DOHH2 (cell line): ENCODE measurements around the gene RNPEPL1.

ENCODE experiments used
- H3F3A ChIP-seq: fragments of 200-600 bp; sonication (generic), shearing (Covaris generic); 2 replicates; pipeline ENCODE4 v1.6.0; 2016; ENCODE audit warnings: antibody characterized with exemption, mild to moderate bottlenecking; ENCODE audit not compliant: control insufficient read depth, insufficient read depth
- H3K27ac ChIP-seq: fragments of 200-600 bp; sonication (generic); 2 replicates; pipeline ENCODE4 v1.5.1; 2014; ENCODE audit warnings: low read depth, mild to moderate bottlenecking, low read length, moderate library complexity
- H3K27me3 ChIP-seq: fragments of 200-600 bp; sonication (generic); 2 replicates; pipeline ENCODE4 v1.6.1; 2014; ENCODE audit warnings: mild to moderate bottlenecking, low read length, mixed read lengths; ENCODE audit not compliant: control insufficient read depth
- H3K36me3 ChIP-seq: fragments of 200-600 bp; sonication (generic); 2 replicates; pipeline ENCODE4 v1.6.1; 2014; ENCODE audit warnings: mild to moderate bottlenecking, low read length, moderate library complexity, mixed read lengths; ENCODE audit not compliant: control insufficient read depth
- H3K4me1 ChIP-seq: fragments of 200-600 bp; sonication (generic); 2 replicates; pipeline ENCODE4 v1.6.1; 2014; ENCODE audit warnings: mild to moderate bottlenecking, low read length, mixed read lengths; ENCODE audit not compliant: control insufficient read depth
- H3K4me2 ChIP-seq: fragments of 200-600 bp; sonication (generic); 2 replicates; pipeline ENCODE4 v1.6.0; 2014; ENCODE audit warnings: mild to moderate bottlenecking, low read length, moderate library complexity
- H3K4me3 ChIP-seq: fragments of 200-600 bp; sonication (generic); 2 replicates; pipeline ENCODE4 v1.5.1; 2014; ENCODE audit warnings: mild to moderate bottlenecking, low read length, mixed read lengths
- H3K79me2 ChIP-seq: fragments of 200-600 bp; sonication (generic); 2 replicates; pipeline ENCODE4 v1.6.1; 2014; ENCODE audit warnings: mild to moderate bottlenecking, low read length, mixed read lengths; ENCODE audit not compliant: control insufficient read depth
- H3K9me2 ChIP-seq: fragments of 200-600 bp; sonication (generic); replicated peaks from 2 replicates; pipeline ENCODE4 v1.6.1; 2014; ENCODE audit warnings: mild to moderate bottlenecking, low read length, mixed read lengths; ENCODE audit not compliant: control insufficient read depth
- H3K9me3 ChIP-seq: fragments of 200-600 bp; sonication (generic); 2 replicates; pipeline ENCODE4 v1.6.1; 2014; ENCODE audit warnings: antibody characterized with exemption, low read length, mixed read lengths; ENCODE audit not compliant: control insufficient read depth, insufficient read depth
- H4K20me1 ChIP-seq: fragments of 200-600 bp; sonication (generic); 2 replicates; pipeline ENCODE4 v1.6.0; 2014; ENCODE audit warnings: low read depth, mild to moderate bottlenecking, antibody characterized with exemption, low read length, moderate library complexity; ENCODE audit not compliant: control insufficient read depth, insufficient read depth
- CTCF ChIP-seq: fragments of 200-600 bp; sonication (generic); IDR thresholded peaks from one replicate; pipeline ENCODE4 v1.5.1; 2014; ENCODE audit warnings: antibody characterized with exemption, mild to moderate bottlenecking, low read depth, low read length; ENCODE audit not compliant: poor library complexity, severe bottlenecking
- EZH2phosphoT487 ChIP-seq: fragments of 200-600 bp; sonication (generic); IDR thresholded peaks from 2 replicates; pipeline ENCODE4 v1.6.1; 2017; ENCODE audit warnings: borderline replicate concordance, mild to moderate bottlenecking, antibody characterized with exemption, low read length, moderate library complexity, mixed read lengths

RNPEPL1 gene

DNA sequence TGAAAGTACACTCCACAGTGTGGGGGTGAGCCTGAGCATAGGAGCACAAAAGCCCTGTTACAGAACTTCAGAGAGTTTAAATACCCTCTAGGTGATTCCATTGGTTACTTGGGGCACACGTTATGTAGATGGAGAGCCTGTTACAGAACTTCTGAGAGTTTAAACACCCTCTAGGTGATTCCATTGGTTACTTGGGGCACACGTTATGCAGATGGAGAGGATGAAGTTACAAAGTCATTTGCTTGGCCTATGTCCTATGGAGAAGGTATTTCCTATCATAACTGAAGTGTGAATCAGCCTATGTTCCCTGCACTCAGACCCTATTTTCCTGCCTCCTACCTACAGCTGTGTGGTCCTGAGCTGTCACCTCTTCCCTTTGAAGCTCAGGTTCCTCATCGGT is 14.5 kb downstream of the RNPEPL1 start:
- Histone ChIP-seq H4K20me1 (peaks cover 6% of the 10 kb centered on the region), H3K4me3 (0 out of 2 replicates have a peak overlapping the region, but pooled peaks have one; percentile 78), H3F3A (peaks cover 18% of the 10 kb centered on the region), H3K4me1 (peaks cover 72% of the 10 kb centered on the region), H3K27me3 (no peaks in the 10 kb centered on the region), H3K27ac (0 out of 2 replicates have a peak overlapping the region, but pooled peaks have one; percentile 98), H3K9me2 (no peaks in the 10 kb centered on the region), H3K79me2 (peaks cover 77% of the 10 kb centered on the region), H3K4me2 (peak overlapping the region; percentile 96), H3K36me3 (peaks cover 52% of the 10 kb centered on the region), H3K9me3 (no peaks in the 10 kb centered on the region)
- no peak for TF ChIP-seq CTCF
- no peak for TF ChIP-seq EZH2phosphoT487

- H3K4me1 ChIP-seq = peaks cover 82% of the 10 kb centered on the region
- H3K9me2 ChIP-seq = no peaks in the 10 kb centered on the region
- peaks cover 85% of the 10 kb centered on the region for H3K79me2 ChIP-seq
- TF ChIP-seq EZH2phosphoT487 (no peak), CTCF (no peak)
- no peaks in the 10 kb centered on the region for H3K27me3 ChIP-seq
- peak overlapping the region; percentile 96 for H3K4me2 ChIP-seq
- no peaks in the 10 kb centered on the region for H3K9me3 ChIP-seq
- peaks cover 43% of the 10 kb centered on the region for H3K36me3 ChIP-seq
- H3K4me3 ChIP-seq = peak overlapping the region; percentile 78
- peaks cover 13% of the 10 kb centered on the region for H4K20me1 ChIP-seq
- peaks cover 18% of the 10 kb centered on the region for H3F3A ChIP-seq
- peak overlapping the region; percentile 98 for H3K27ac ChIP-seq
Measured at GRCh38 chr2:240583774-240584173, 15.5 kb downstream of the RNPEPL1 start.

- peaks cover 13% of the 10 kb centered on the region for H4K20me1 ChIP-seq
- peak overlapping the region; percentile 78 for H3K4me3 ChIP-seq
- TF ChIP-seq EZH2phosphoT487 = no peak
- no peak for TF ChIP-seq CTCF
- H3K36me3 ChIP-seq = peaks cover 43% of the 10 kb centered on the region
- peaks cover 18% of the 10 kb centered on the region for H3F3A ChIP-seq
- peak overlapping the region; percentile 98 for H3K27ac ChIP-seq
- H3K9me3 ChIP-seq = no peaks in the 10 kb centered on the region
- no peaks in the 10 kb centered on the region for H3K9me2 ChIP-seq
- H3K4me2 ChIP-seq = peak overlapping the region; percentile 96
- H3K79me2 ChIP-seq = peaks cover 85% of the 10 kb centered on the region
- H3K4me1 ChIP-seq = peaks cover 74% of the 10 kb centered on the region
- H3K27me3 ChIP-seq = no peaks in the 10 kb centered on the region
Measured at GRCh38 chr2:240584486-240585031, 16.3 kb downstream of the RNPEPL1 start.
